Heart right ventricle (tissue), 16 donors: Measurements from ENCODE around the gene LDLRAD4. TPM values are rescaled to one million over a fixed set of nuclear protein-coding genes. Genes with fewer than 3 reads are reported as not detected.
A peak's percentile ranks its signal among the peaks of the same experiment; 100 is the strongest.

Experiments used
- ATAC-seq, 8 donors: fragments of 200-7000 bp; cut with Tn5 transposase; one replicate each; pipeline ENCODE4 v1.9.1; 2020; ENCODE audit warnings: mild to moderate bottlenecking in 8 of 8, moderate library complexity in 8 of 8, moderate number of reproducible peaks in 1 of 8
- DNase-seq, 2 donors: peaks; one replicate each; pipeline ENCODE4 v3.0.0-alpha.2; 2020
- H3K27ac ChIP-seq, 10 donors: fragments of 200-600 bp; sonication (generic) in 2 of 10; one replicate each; pipeline versions ENCODE4 v1.5.0 to v1.8.0; 2020 to 2022; ENCODE audit warnings: mild to moderate bottlenecking in 3 of 10
- H3K27me3 ChIP-seq, 7 donors: fragments of 200-600 bp; one replicate each; pipeline ENCODE4 v1.8.0; 2021 to 2022; ENCODE audit warnings: mild to moderate bottlenecking in 2 of 7
- H3K36me3 ChIP-seq, 9 donors: fragments of 200-600 bp; sonication (generic) in 1 of 9; one replicate each; pipeline versions ENCODE4 v1.5.0 to v1.8.0; 2020 to 2022; ENCODE audit warnings: mild to moderate bottlenecking in 2 of 9
- H3K4me1 ChIP-seq, 9 donors: fragments of 200-600 bp; sonication (generic) in 1 of 9; one replicate each; pipeline versions ENCODE4 v1.5.0 to v1.8.0; 2020 to 2022; ENCODE audit warnings: mild to moderate bottlenecking in 4 of 9
- H3K4me3 ChIP-seq, 10 donors: fragments of 200-600 bp; sonication (generic) in 2 of 10; one replicate each; pipeline versions ENCODE4 v1.5.0 to v1.8.0; 2020 to 2022; ENCODE audit warnings: mild to moderate bottlenecking in 7 of 10, moderate library complexity in 2 of 10
- H3K9me3 ChIP-seq, 11 donors: fragments of 200-600 bp in 10 of 11; sonication (generic) in 2 of 11; one replicate each; pipeline versions ENCODE4 v1.5.0 to v1.8.0; 2013 to 2022; ENCODE audit warnings: mild to moderate bottlenecking in 2 of 11, control low read depth in 1 of 11, moderate library complexity in 1 of 11
- WGBS, 2 donors: extraction: QIAGEN DNeasy Blood & Tissue Kit; methylation state at CpG; one replicate each; pipeline ENCODE4 v1.1.7; 2013; ENCODE audit warnings: inconsistent platforms in 1 of 2; 5-methylcytosine and 5-hydroxymethylcytosine counted together
- intact Hi-C, 10 donors: fragments of 100-400 bp; cut with DNase I; formaldehyde crosslinking; loops; one replicate each; pipeline versions ENCODE4 v1.11.1 to v1.14.2; 2022
- polyA plus RNA-seq, 2 donors: library from polyadenylated mRNA; stranded (reverse); fragments of 200-250 nt; gene quantifications; one replicate each; pipeline ENCODE4 v1.2.3, GENCODE V29; 2013
- total RNA-seq, 10 donors: library from RNA; stranded (reverse); fragmentation: NEBNext Ultra II Directional in 3 of 10; extraction: Animal tissue kit (Norgen Biotek cat#: 25700) in 3 of 10; gene quantifications; one replicate each; pipeline versions ENCODE4 v1.2.1 to v1.2.4, GENCODE V29; 2021 to 2023
- TF ChIP-seq, protein P1 (sequence below), 9 donors: fragments of 200-600 bp; sonication (generic) in 2 of 9; IDR thresholded peaks; one replicate each; pipeline versions ENCODE4 v1.5.0 to v1.8.0; 2021 to 2022; ENCODE audit warnings: antibody characterized with exemption in 9 of 9, mild to moderate bottlenecking in 5 of 9, moderate library complexity in 1 of 9
- donor health status: Arrhythmogenic right ventricular cardiomyopathy.
- donor health status: ischemic (EF 13 %, LVEDD 7.1; RV severe dilation, severe dysfunction).
- donor health status: healthy with polysubstance abuse.
- donor health status: DM: no; HTN: yes; CAD: no.
- donor health status: DM: no; HTN: no; CAD: no.
- donor health status: ischemic (EF 25% LVEDD 6.9; RV normal size, moderate dysfunction).
- donor health status: ischemic (EF 25% LVEDD 5.7; RV mildly dilated, moderate dysfunction).
- donor health status: healthy.
- donor health status: DM: yes; HTN: yes; CAD: no.
- donor health status: Ischemic cardiomyopathy.
- donor health status: ischemic (EF 35%, LVEDD 5.7; RV mildly dilated, moderate dysfunction).
- donor health status: nonischemic (EF 11% LVEDD 7.7; RV severe dilation, severe dysfunction).
- donor health status: DM: yes; HTN: yes; CAD: no.
- donor health status: PGD.
- donor health status: ischemic (EF 29% LVEDD 5.4; RV normal size, mild dysfunction).
- donor health status: nonischemic (EF 23%, LVEDD 6.1; RV moderate dilation, normal function).

Gene LDLRAD4
- total and polyA plus RNA-seq, 12 donors: 5.4 to 74.6 (median 34.6) TPM

- Histone ChIP-seq H3K4me3 (no peak overlapping the region), H3K9me3 (no peaks in the 10 kb centered on the region), H3K27ac (no peak overlapping the region), H3K4me1 (peaks cover 6 to 60% (median 40%) of the 10 kb centered on the region in 9 donors), H3K36me3 (no peaks in the 10 kb centered on the region), H3K27me3 (no peaks in the 10 kb centered on the region)
- 90% methylated on average over 4 of the region's 4 CpGs for WGBS, 2 donors
- TF ChIP-seq, protein P1, sequence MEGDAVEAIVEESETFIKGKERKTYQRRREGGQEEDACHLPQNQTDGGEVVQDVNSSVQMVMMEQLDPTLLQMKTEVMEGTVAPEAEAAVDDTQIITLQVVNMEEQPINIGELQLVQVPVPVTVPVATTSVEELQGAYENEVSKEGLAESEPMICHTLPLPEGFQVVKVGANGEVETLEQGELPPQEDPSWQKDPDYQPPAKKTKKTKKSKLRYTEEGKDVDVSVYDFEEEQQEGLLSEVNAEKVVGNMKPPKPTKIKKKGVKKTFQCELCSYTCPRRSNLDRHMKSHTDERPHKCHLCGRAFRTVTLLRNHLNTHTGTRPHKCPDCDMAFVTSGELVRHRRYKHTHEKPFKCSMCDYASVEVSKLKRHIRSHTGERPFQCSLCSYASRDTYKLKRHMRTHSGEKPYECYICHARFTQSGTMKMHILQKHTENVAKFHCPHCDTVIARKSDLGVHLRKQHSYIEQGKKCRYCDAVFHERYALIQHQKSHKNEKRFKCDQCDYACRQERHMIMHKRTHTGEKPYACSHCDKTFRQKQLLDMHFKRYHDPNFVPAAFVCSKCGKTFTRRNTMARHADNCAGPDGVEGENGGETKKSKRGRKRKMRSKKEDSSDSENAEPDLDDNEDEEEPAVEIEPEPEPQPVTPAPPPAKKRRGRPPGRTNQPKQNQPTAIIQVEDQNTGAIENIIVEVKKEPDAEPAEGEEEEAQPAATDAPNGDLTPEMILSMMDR (IDR thresholded peaks at IDR 0.05): no peak
- DNase-seq: no peak
- intact Hi-C loops: no loop called here
- no peak for ATAC-seq
These were observed 327.4 kb downstream of the LDLRAD4 start for GRCh38 chr18:13545955-13546354.

DNA sequence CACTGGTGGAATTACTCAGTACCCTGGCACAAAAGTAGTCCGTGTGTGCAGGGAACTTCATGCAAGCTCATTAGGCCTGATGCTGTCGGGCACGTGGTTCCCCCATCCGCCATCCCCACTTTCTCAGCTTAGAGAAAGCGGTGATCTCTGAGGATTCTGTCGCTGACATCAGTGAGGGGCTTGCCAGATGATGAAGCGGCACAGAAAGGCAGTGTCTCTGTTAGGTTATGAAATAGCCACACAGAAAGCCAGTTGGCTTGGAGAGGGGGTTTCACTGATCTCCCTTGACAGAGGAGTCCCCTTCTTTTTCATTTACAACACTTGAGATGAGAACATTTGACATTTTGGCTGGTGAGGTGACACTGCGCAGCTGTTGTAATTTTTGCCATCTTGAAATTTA lies 328.1 kb downstream of the LDLRAD4 start:
- Histone ChIP-seq H3K27ac (no peak overlapping the region), H3K9me3 (no peaks in the 10 kb centered on the region), H3K4me3 (no peak overlapping the region), H3K36me3 (no peaks in the 10 kb centered on the region), H3K4me1 (peaks cover 6 to 60% (median 34%) of the 10 kb centered on the region in 9 donors), H3K27me3 (no peaks in the 10 kb centered on the region)
- DNase-seq (no peak), ATAC-seq (no peak)
- TF ChIP-seq, protein P1 (IDR thresholded peaks at IDR 0.05): no peak
- intact Hi-C loops: no loop called here
- 92 to 95% methylated on average over 8 of the region's 8 CpGs for WGBS, 2 donors

DNA sequence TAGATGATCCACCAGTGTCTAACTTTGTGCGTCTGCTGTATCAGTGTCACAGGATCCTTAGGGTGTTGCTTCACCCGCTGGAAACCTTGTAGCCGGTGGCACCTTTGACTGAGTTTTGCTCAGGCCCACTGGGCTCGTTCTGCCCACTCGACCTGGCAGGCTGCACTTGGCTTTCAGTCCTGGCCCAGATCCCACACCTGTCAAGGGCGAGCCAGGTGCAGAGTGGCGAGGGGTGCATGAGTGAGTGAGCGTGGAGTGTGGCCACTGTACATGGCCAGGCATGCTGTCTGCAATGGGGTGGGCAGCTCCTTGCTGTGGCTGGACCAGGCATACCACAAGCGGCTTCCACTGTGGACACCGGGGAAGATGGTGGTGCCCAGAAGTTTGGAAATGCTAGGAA lies 328.8 kb downstream of the LDLRAD4 start:
- no peak for ATAC-seq
- Histone ChIP-seq H3K27ac (no peak overlapping the region), H3K4me1 (peaks cover 6 to 59% (median 33%) of the 10 kb centered on the region in 9 donors), H3K4me3 (no peak overlapping the region), H3K36me3 (no peaks in the 10 kb centered on the region), H3K9me3 (no peaks in the 10 kb centered on the region), H3K27me3 (no peaks in the 10 kb centered on the region)
- intact Hi-C loops: no loop called here
- TF ChIP-seq, protein P1 (IDR thresholded peaks at IDR 0.05): no peak
- DNase-seq: no peak
- 57 to 75% methylated on average over 10 of the region's 10 CpGs for WGBS, 2 donors

DNA sequence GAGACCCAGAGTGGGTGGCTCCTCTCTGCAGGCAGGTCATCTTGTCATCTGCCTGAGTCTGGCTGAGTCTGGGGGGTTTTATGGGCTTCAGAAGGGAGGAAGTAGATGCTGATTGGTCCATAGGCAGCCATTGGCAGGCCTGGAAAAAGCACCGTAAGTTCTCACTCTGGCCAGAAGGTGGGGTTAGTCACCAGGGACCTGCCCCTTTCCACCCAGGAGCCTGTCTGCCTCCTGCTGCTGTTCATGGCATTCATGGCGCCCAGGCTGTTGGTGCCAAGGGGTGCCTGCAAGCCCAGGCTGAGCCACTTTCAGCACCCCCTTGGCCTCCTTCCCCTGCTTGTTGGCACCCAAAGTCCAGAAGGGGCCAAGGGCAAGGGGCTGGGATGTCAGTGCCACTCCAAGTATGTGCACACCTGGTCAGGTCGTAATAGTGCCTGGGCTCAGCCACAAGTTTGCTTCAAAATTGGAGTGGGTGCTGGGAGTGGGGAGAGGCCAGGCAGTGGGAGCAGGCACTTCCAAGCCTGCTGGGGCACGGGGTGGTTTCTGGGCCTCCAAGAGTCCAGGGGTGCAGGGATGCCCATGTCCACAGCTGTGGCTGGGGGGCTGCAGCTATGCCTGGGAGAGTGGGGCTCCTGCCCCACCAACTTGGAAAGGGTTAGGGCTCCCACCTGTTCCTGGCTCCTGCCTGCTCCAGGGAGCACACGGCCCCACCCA lies 329.7 kb downstream of the LDLRAD4 start:
- no peaks in the 10 kb centered on the region for H3K27me3 ChIP-seq
- ATAC-seq: peak in 2 of 8 donors; percentile 4 to 6
- intact Hi-C loops: no loop called here
- no peak for DNase-seq
- no peak overlapping the region for H3K4me3 ChIP-seq
- TF ChIP-seq, protein P1 (IDR thresholded peaks at IDR 0.05): peak in 1 of 9 donors; percentile 13
- no peaks in the 10 kb centered on the region for H3K9me3 ChIP-seq
- no peak overlapping the region for H3K27ac ChIP-seq
- H3K36me3 ChIP-seq: no peaks in the 10 kb centered on the region
- H3K4me1 ChIP-seq: peaks cover 4 to 56% (median 33%) of the 10 kb centered on the region in 9 donors
- WGBS, 2 donors: 96% methylated on average over 5 of the region's 5 CpGs
